H1 (cell line): ENCODE measurements around the gene RFPL3. TPM values are rescaled to one million over a fixed set of nuclear protein-coding genes. Genes with fewer than 3 reads are reported as not detected.

ENCODE experiments used
- CTBP2 ChIP-seq: IDR thresholded peaks from 2 replicates; pipeline ENCODE4 v1.7.0; 2011; ENCODE audit warnings: borderline replicate concordance, mild to moderate bottlenecking, moderate library complexity, mixed read lengths, low read length; ENCODE audit not compliant: insufficient read depth, insufficient read length
- EP300 ChIP-seq, 2 experiments: IDR thresholded peaks; 1 replicate in 1 of 2; 2 replicates in 1 of 2; pipeline ENCODE4 v1.6.1; 2011 to 2012; ENCODE audit warnings: low read depth in 2 of 2, low read length in 2 of 2, mild to moderate bottlenecking in 2 of 2, borderline replicate concordance in 1 of 2, inconsistent platforms in 1 of 2, moderate library complexity in 1 of 2
- EZH2 ChIP-seq: fragments of 200-600 bp; sonication (generic); IDR thresholded peaks from 2 replicates; pipeline ENCODE4 v1.7.1; 2012; ENCODE audit warnings: low read depth, mild to moderate bottlenecking, moderate library complexity, low read length, inconsistent platforms; ENCODE audit not compliant: severe bottlenecking
- GABPA ChIP-seq: IDR thresholded peaks from 2 replicates; pipeline ENCODE4 v1.6.1; 2011; ENCODE audit warnings: mild to moderate bottlenecking, low read length, moderate library complexity, borderline replicate concordance; ENCODE audit not compliant: insufficient read depth
- SP4 ChIP-seq: IDR thresholded peaks from 2 replicates; pipeline ENCODE4 v1.6.1; 2012; ENCODE audit warnings: low read length, inconsistent platforms
- TCF12 ChIP-seq: IDR thresholded peaks from 2 replicates; pipeline ENCODE4 v1.6.1; 2011; ENCODE audit warnings: low read depth, mild to moderate bottlenecking, low read length
- polyA plus RNA-seq, 7 experiments: library from polyadenylated mRNA; depleted of rRNA in 3 of 7; stranded (reverse) in 5 of 7; unstranded in 2 of 7; fragments of >200 nt in 5 of 7; fragments of 200-250 nt in 2 of 7; gene quantifications; 1 replicate in 5 of 7; 2 replicates in 1 of 7; 4 replicates in 1 of 7; pipeline versions ENCODE4 v1.2.1 to v1.2.3, GENCODE V29; 2011 to 2013; ENCODE audit warnings: missing spikeins in 2 of 7, mixed read lengths in 2 of 7
- total RNA-seq: library from RNA; stranded (reverse); fragmentation: NEBNext Ultra II Directional; extraction: Animal tissue kit (Norgen Biotek cat#: 25700); gene quantifications from 2 replicates; pipeline ENCODE4 v1.2.1, GENCODE V29; 2021

The RFPL3 gene
- total and polyA plus RNA-seq, 2 of the 8 experiments (the other 6 are each of a cell fraction or from before 2014, with no cell fraction given), result 0.08 to 0.24 TPM

GRCh38 chr22:32317524-32317923 is 40.1 kb upstream of the RFPL3 start (continued):
- TF ChIP-seq EP300 (IDR thresholded peaks at IDR 0.05; ENCODE audit: borderline replicate concordance in 1 of 2, low read depth in 2 of 2, low read length in 2 of 2) (no peak), EZH2 (no peak), SP4 (no peak), CTBP2 (no peak), TCF12 (no peak), GABPA (no peak)
